Activated B cell treated with CpG ODN at 0.5 μM for 24 hours (primary cell): ENCODE results near the gene SELENOH. TPM values are rescaled to one million over a fixed set of nuclear protein-coding genes. Genes with fewer than 3 reads are reported as not detected.
"Not testable (repeated sequence)": the region's sequence is repeated elsewhere in the genome, so short reads cannot be mapped to it uniquely, and the experiment has no call there.

ENCODE experiments used
- ATAC-seq: fragments of 200-7000 bp; cut with Tn5 transposase; one replicate; pipeline ENCODE4 v1.10.0; 2021; ENCODE audit warnings: low read depth, mild to moderate bottlenecking, moderate library complexity
- CTCF ChIA-PET: fragments of 350-600 bp; sonication (Branson Sonifier 250); formaldehyde crosslinking; loops from one replicate; lab custom pipeline; 2021; ENCODE audit warnings: antibody characterized with exemption; lab: Charles Lee
- POLR2A ChIA-PET: fragments of 350-600 bp; sonication (Branson Sonifier 250); formaldehyde crosslinking; loops from one replicate; lab custom pipeline; 2021; ENCODE audit warnings: antibody characterized with exemption; lab: Charles Lee
- DNase-seq: peaks from one replicate; pipeline ENCODE4 v3.0.0; 2022
- H3K27ac Mint-ChIP-seq: one replicate; pipeline ENCODE4 v1.8.0; 2020; ENCODE audit warnings: mixed read lengths
- H3K27me3 Mint-ChIP-seq: one replicate; pipeline ENCODE4 v1.8.0; 2021; ENCODE audit warnings: mixed read lengths
- H3K36me3 Mint-ChIP-seq: one replicate; pipeline ENCODE4 v1.8.0; 2021; ENCODE audit warnings: low read depth, mixed read lengths
- H3K4me1 Mint-ChIP-seq: one replicate; pipeline ENCODE4 v1.8.0; 2021; ENCODE audit warnings: mixed read lengths
- H3K4me3 Mint-ChIP-seq: one replicate; pipeline ENCODE4 v1.8.0; 2020; ENCODE audit warnings: mild to moderate bottlenecking, mixed read lengths
- H3K9me3 Mint-ChIP-seq: one replicate; pipeline ENCODE4 v1.8.0; 2020; ENCODE audit warnings: mixed read lengths
- intact Hi-C: fragments of 100-400 bp; cut with micrococcal nuclease; formaldehyde crosslinking; loops from one replicate; pipeline ENCODE4 v1.15.1; 2024
- total RNA-seq: library from RNA; stranded (reverse); gene quantifications from 2 replicates; pipeline ENCODE4 v1.2.3, GENCODE V29; 2022
- TF ChIP-seq, protein P1 (sequence below): fragments of 200-600 bp; IDR thresholded peaks from one replicate; pipeline ENCODE4 v1.8.0; 2022; ENCODE audit warnings: antibody characterized with exemption, mild to moderate bottlenecking

Gene SELENOH
- total RNA-seq, 1 donor from 2014 or later, result 210 TPM

- ChIA-PET CTCF (no interaction called here), POLR2A (interaction anchor here (0.6 to 0.7 kb wide), 2 partner anchors 23 to 134 kb away, joined by 4 read pairs; no protein-coding TSS in a partner anchor)
- Mint-ChIP-seq H3K27ac (no peak overlapping the region), H3K36me3 (peaks cover 63% of the 10 kb centered on the region), H3K4me1 (peaks cover 8% of the 10 kb centered on the region), H3K4me3 (no peak overlapping the region), H3K27me3 (no peaks in the 10 kb centered on the region), H3K9me3 (no peaks in the 10 kb centered on the region)
- TF ChIP-seq, protein P1, sequence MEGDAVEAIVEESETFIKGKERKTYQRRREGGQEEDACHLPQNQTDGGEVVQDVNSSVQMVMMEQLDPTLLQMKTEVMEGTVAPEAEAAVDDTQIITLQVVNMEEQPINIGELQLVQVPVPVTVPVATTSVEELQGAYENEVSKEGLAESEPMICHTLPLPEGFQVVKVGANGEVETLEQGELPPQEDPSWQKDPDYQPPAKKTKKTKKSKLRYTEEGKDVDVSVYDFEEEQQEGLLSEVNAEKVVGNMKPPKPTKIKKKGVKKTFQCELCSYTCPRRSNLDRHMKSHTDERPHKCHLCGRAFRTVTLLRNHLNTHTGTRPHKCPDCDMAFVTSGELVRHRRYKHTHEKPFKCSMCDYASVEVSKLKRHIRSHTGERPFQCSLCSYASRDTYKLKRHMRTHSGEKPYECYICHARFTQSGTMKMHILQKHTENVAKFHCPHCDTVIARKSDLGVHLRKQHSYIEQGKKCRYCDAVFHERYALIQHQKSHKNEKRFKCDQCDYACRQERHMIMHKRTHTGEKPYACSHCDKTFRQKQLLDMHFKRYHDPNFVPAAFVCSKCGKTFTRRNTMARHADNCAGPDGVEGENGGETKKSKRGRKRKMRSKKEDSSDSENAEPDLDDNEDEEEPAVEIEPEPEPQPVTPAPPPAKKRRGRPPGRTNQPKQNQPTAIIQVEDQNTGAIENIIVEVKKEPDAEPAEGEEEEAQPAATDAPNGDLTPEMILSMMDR, result no peak
- no peak for ATAC-seq
- intact Hi-C loops, result no loop called here
- DNase-seq, result no peak
Observed at GRCh38 chr11:57704932-57705331, 36.4 kb upstream of the SELENOH start.

DNA sequence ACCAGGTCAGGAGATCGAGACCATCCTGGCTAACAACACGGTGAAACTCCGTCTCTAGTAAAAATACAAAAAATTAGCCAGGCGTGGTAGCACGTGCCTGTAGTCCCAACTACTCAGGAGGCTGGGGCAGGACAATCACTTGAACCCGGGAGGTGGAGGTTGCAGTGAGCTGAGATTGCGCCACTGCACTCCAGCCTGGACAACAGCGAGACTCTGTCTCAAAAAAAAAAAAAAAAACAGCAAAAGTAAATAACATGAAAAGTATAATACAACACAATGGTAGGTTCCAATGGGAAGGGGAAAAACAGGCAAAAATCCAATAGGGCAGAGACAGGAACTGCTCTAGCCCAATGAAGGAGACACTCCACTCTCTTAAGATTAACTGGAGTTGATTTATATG lies 35.9 kb upstream of the SELENOH start:
- ATAC-seq, H3K27ac Mint-ChIP-seq, H3K9me3 Mint-ChIP-seq, intact Hi-C loops, DNase-seq, CTCF ChIA-PET, H3K27me3 Mint-ChIP-seq, H3K4me3 Mint-ChIP-seq: not testable (repeated sequence)
- POLR2A ChIA-PET, result interaction anchor here (0.6 to 0.7 kb wide), 2 partner anchors 22 to 134 kb away, joined by 4 read pairs; no protein-coding TSS in a partner anchor
- Mint-ChIP-seq H3K36me3 (peaks cover 59% of the 10 kb centered on the region), H3K4me1 (peaks cover 11% of the 10 kb centered on the region)

GRCh38 chr11:57709802-57710367 lies 31.4 kb upstream of the SELENOH start:
- intact Hi-C loops, result no loop called here
- TF ChIP-seq, protein P1, result no peak
- POLR2A ChIA-PET, result interaction anchor here (0.6 kb wide), 1 partner anchor 92 kb away, joined by 3 read pairs; no protein-coding TSS in a partner anchor
- Mint-ChIP-seq H3K27me3 (no peaks in the 10 kb centered on the region), H3K9me3 (no peaks in the 10 kb centered on the region), H3K4me3 (no peak overlapping the region), H3K4me1 (peaks cover 47% of the 10 kb centered on the region), H3K27ac (no peak overlapping the region), H3K36me3 (peaks cover 36% of the 10 kb centered on the region)
- ATAC-seq, result no peak
- no peak for DNase-seq
- CTCF ChIA-PET, result interaction anchor here (4.1 kb wide), 1 partner anchor 91 kb away, joined by 26 read pairs; no protein-coding TSS in a partner anchor

GRCh38 chr11:57711414-57712255 lies 29.7 kb upstream of the SELENOH start, which contains the start of gene MED19:
Gene MED19, minus strand, starts transcription at chr11:57712215. Its CDS starts 36 bp downstream, at chr11:57712179.
- H3K9me3 Mint-ChIP-seq, result no peaks in the 10 kb centered on the region
- intact Hi-C loops, result loop anchor here (1.0 to 2.0 kb wide), 9 partner anchors 30 to 867 kb away; partner anchors contain the start of genes CLP1, SELENOH, SSRP1 and TIMM10
- ATAC-seq (peak; percentile 33), DNase-seq (peak; percentile 70)
- H3K4me3 Mint-ChIP-seq, result peak within 1 kb of the TSS; percentile 98
- peaks cover 24% of the 10 kb centered on the region for H3K36me3 Mint-ChIP-seq
- POLR2A ChIA-PET, result interaction anchor here (0.6 to 1.9 kb wide), 20 partner anchors 9 to 305 kb away, joined by 3 to 21 read pairs (median 4); partner anchors contain the start of genes CLP1, SELENOH, TIMM10 and ZDHHC5
- H3K27ac Mint-ChIP-seq, result peak within 1 kb of the TSS; percentile 96
- TF ChIP-seq, protein P1, result no peak
- peaks cover 47% of the 10 kb centered on the region for H3K4me1 Mint-ChIP-seq
- H3K27me3 Mint-ChIP-seq, result no peaks in the 10 kb centered on the region
- CTCF ChIA-PET, result interaction anchor here (0.9 to 4.1 kb wide), 3 partner anchors 30 to 255 kb away, joined by 3 to 26 read pairs (median 5); partner anchors contain the start of gene SELENOH
